ENCODE measurements around the gene ZNF583.

ZNF583 gene

GRCh38 chr19:56403764-56404704 is at the start of gene ZNF583:
TSS of gene ZNF583 (plus strand) at chr19:56404332. CDS start at chr19:56407115, 2,783 bp downstream.
- DNase-seq = peak; percentile 95

- no peak for DNase-seq
Measured at GRCh38 chr19:56355517-56355916, 48.6 kb upstream of the ZNF583 start.

GRCh38 chr19:56356944-56357343 is 47.2 kb upstream of the ZNF583 start:
- no peak for DNase-seq

GRCh38 chr19:56360841-56361240 is 43.3 kb upstream of the ZNF583 start:
- no peak for DNase-seq

- DNase-seq = peak; percentile 93
Measured at GRCh38 chr19:56367829-56368711, 36.1 kb upstream of the ZNF583 start.

GRCh38 chr19:56369886-56370676 is 34.1 kb upstream of the ZNF583 start:
- DNase-seq = no peak

- no peak for DNase-seq
Measured at GRCh38 chr19:56372281-56372680, 31.9 kb upstream of the ZNF583 start.

GRCh38 chr19:56377105-56377924 is 26.8 kb upstream of the ZNF583 start:
- no peak for DNase-seq

- DNase-seq = no peak
Measured at GRCh38 chr19:56383826-56384605, 20.1 kb upstream of the ZNF583 start.

- peak; percentile 99 for DNase-seq
Measured at GRCh38 chr19:56393119-56394012, 10.8 kb upstream of the ZNF583 start, which contains the start of gene ZNF582. TSS of gene ZNF582 (minus strand) at chr19:56393534. CDS start at chr19:56391752, 1,782 bp downstream.

- no peak for DNase-seq
Measured at GRCh38 chr19:56398809-56399208, 5.3 kb upstream of the ZNF583 start.

GRCh38 chr19:56400485-56400884 is 3.6 kb upstream of the ZNF583 start:
- peak; percentile 35 for DNase-seq

GRCh38 chr19:56403261-56403660 is 871 bp upstream of the ZNF583 start:
- DNase-seq = peak; percentile 19

- no peak for DNase-seq
Measured at GRCh38 chr19:56404705-56405056, 549 bp downstream of the ZNF583 start.

- no peak for DNase-seq
Measured at GRCh38 chr19:56405062-56405461, 930 bp downstream of the ZNF583 start.

GRCh38 chr19:56423276-56423984 is 19.3 kb downstream of the ZNF583 start:
- DNase-seq = peak; percentile 18

- DNase-seq = peak; percentile 22
Measured at GRCh38 chr19:56423985-56424353, 19.8 kb downstream of the ZNF583 start.

GRCh38 chr19:56441206-56441792 is 37.2 kb downstream of the ZNF583 start:
- no peak for DNase-seq

- no peak for DNase-seq
Measured at GRCh38 chr19:56474308-56474707, 70.2 kb downstream of the ZNF583 start.
